Activated CD4-positive, alpha-beta T cell treated with anti-CD3 and anti-CD28 coated beads, Interleukin-2, amount 10 ng/mL, durations not matched to agents 7 days and 5 days (primary cell): ENCODE measurements around the gene ZNF69. TPM values are rescaled to one million over a fixed set of nuclear protein-coding genes. Genes with fewer than 3 reads are reported as not detected.
"Not testable (repeated sequence)": the region's sequence is repeated elsewhere in the genome, so short reads cannot be mapped to it uniquely, and the experiment has no call there.

Experiments
- CTCF ChIA-PET: fragments of 350-600 bp; sonication (Branson Sonifier 250); formaldehyde crosslinking; loops from one replicate; lab custom pipeline; 2021; ENCODE audit warnings: antibody characterized with exemption; lab: Charles Lee
- POLR2A ChIA-PET: fragments of 350-600 bp; sonication (Branson Sonifier 250); formaldehyde crosslinking; loops from one replicate; lab custom pipeline; 2021; ENCODE audit warnings: antibody characterized with exemption; lab: Charles Lee
- DNase-seq: peaks from one replicate; pipeline ENCODE4 v3.0.0-alpha.2; 2020
- H3K27ac Mint-ChIP-seq: one replicate; pipeline ENCODE4 v1.8.0; 2021; ENCODE audit warnings: mild to moderate bottlenecking, moderate library complexity, mixed read lengths
- H3K27me3 Mint-ChIP-seq: one replicate; pipeline ENCODE4 v1.8.0; 2021; ENCODE audit warnings: mixed read lengths
- H3K36me3 Mint-ChIP-seq: one replicate; pipeline ENCODE4 v1.8.0; 2021; ENCODE audit warnings: low read depth, mixed read lengths
- H3K4me1 Mint-ChIP-seq: one replicate; pipeline ENCODE4 v1.8.0; 2021; ENCODE audit warnings: mixed read lengths
- H3K4me3 Mint-ChIP-seq: one replicate; pipeline ENCODE4 v1.8.0; 2021; ENCODE audit warnings: mild to moderate bottlenecking, moderate library complexity, mixed read lengths
- H3K9me3 Mint-ChIP-seq: one replicate; pipeline ENCODE4 v1.8.0; 2021; ENCODE audit warnings: mixed read lengths
- total RNA-seq, 2 experiments: library from RNA; stranded (reverse); gene quantifications; one replicate each; pipeline ENCODE4 v1.2.3, GENCODE V29; 2021

The ZNF69 gene
- 1 to 10 TPM; 4.2 to 4.5 TPM for total RNA-seq

GRCh38 chr19:11887611-11888531 is at the start of gene ZNF69:
ZNF69 (plus strand) TSS chr19:11887782; CDS start chr19:11887924, 142 bp downstream.
- peak within 1 kb of the TSS; percentile 90 for H3K4me3 Mint-ChIP-seq
- H3K4me1 Mint-ChIP-seq = peaks cover 30% of the 10 kb centered on the region
- peak within 1 kb of the TSS; percentile 95 for H3K27ac Mint-ChIP-seq
- peaks cover 17% of the 10 kb centered on the region for H3K36me3 Mint-ChIP-seq
- peaks cover 16% of the 10 kb centered on the region for H3K9me3 Mint-ChIP-seq
- H3K27me3 Mint-ChIP-seq = peaks cover 6% of the 10 kb centered on the region
- CTCF ChIA-PET = no interaction called here
- POLR2A ChIA-PET = no interaction called here
- DNase-seq = peak; percentile 55

DNA sequence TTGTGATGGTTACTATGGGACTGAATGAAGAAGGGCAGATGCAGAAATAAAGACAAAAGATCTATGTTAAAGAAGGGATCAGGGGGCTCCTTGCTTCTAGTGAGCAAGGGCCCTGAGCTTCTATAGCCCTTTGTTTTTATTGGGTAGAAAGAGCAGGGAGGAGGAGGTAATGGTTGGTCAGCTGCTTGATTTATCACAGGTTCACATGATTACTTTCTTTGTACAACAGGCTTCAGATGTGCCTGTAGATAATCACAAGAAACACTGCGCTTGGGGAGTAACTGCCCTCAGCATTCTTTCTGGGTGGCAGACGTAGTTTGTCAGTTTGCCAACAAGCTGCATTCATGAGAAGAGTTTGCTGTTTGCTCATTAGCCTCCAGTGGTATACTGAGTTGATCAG is 43.9 kb upstream of the ZNF69 start:
- CTCF ChIA-PET = no interaction called here
- H3K4me1 Mint-ChIP-seq = peaks cover 10% of the 10 kb centered on the region
- DNase-seq = no peak
- H3K27ac Mint-ChIP-seq = no peak overlapping the region
- POLR2A ChIA-PET = no interaction called here
- no peak overlapping the region for H3K4me3 Mint-ChIP-seq
- peaks cover 30% of the 10 kb centered on the region for H3K9me3 Mint-ChIP-seq
- no peaks in the 10 kb centered on the region for H3K27me3 Mint-ChIP-seq
- peaks cover 13% of the 10 kb centered on the region for H3K36me3 Mint-ChIP-seq

- Mint-ChIP-seq H3K9me3 (peaks cover 33% of the 10 kb centered on the region), H3K36me3 (peaks cover 36% of the 10 kb centered on the region), H3K4me1 (peaks cover 22% of the 10 kb centered on the region), H3K27ac (peak overlapping the region; percentile 87), H3K4me3 (peak overlapping the region; percentile 83)
- CTCF ChIA-PET, DNase-seq, H3K27me3 Mint-ChIP-seq, POLR2A ChIA-PET: not testable (repeated sequence)
Observed at GRCh38 chr19:11847615-11848014, 40.0 kb upstream of the ZNF69 start.

DNA sequence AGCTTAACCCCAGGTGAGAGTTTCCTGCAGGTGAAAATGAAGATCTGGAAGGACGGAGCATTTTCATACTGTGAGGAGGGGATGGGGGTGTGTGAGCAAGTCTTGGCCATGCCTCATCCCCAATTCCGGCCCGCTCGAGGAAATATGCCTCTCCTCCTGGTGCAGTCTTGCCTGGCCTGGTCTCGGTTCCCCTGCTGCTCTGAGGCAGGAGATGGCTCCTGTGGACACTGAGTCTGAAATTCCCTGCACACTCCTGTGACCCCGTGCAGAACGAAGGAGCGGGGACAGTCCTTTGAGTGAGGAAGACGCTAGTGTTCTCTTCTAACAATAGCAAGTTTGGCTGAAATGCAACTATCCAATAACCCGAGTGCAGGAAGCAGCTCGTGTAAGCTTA is 39.4 kb upstream of the ZNF69 start:
- H3K4me1 Mint-ChIP-seq = peaks cover 22% of the 10 kb centered on the region
- peak overlapping the region; percentile 87 for H3K27ac Mint-ChIP-seq
- H3K4me3 Mint-ChIP-seq = peak overlapping the region; percentile 83
- H3K36me3 Mint-ChIP-seq = peaks cover 39% of the 10 kb centered on the region
- ChIA-PET CTCF (interaction anchor here (0.9 kb wide), 1 partner anchor 35 kb away, joined by 3 read pairs; the partner anchor contains the start of gene ZNF440), POLR2A (no interaction called here)
- peaks cover 32% of the 10 kb centered on the region for H3K9me3 Mint-ChIP-seq
- DNase-seq = no peak
- H3K27me3 Mint-ChIP-seq = no peaks in the 10 kb centered on the region

DNA sequence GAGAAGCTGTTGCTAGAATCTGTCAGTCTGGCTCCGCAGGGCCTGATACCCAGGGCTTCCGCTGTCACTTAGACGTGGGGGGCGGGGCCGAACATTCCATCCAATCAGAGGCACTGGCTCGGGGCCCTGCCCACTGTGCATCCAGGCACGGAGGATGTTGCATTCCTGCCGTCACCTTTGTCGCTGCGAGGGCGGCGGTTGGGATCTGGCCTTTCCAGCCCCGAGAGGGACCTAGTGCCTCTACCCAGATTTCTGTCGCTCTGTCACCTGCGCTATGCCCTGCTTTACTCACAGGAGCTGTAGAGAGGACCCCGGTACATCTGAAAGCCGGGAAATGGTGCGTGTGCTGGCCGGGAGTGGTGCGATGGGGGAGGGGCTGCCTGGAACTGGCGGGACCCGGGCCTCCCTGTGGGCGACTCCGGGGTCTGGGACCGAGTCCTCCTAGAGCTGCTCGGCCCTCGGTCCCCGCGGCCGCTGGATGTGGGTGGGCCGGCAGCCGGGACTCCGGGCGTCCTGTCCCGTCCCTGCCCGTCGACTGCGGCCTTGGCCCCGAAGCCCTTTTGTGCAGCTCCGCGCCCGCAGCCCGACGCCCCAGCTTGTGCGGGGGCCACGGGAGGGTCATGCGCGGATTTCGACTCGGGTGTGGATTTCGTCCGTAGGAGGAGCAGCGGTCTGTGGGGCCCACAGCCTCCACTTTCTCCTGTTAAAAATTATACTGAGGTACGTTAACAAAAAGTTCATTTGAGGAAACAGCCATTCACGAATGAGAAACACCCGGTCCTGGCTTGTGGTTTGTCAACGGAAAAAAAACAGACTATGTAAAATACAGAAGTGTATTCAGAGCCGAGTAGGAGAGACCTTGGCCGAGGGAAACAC is 38.8 kb upstream of the ZNF69 start, which contains the start of gene ZNF439:
ZNF439 (plus strand) TSS at position 133 of the 876 bp plus-strand sequence; CDS start at position 275, 142 bp downstream.
- peak; percentile 93 for DNase-seq
- Mint-ChIP-seq H3K27me3 (no peaks in the 10 kb centered on the region), H3K36me3 (peaks cover 42% of the 10 kb centered on the region), H3K4me3 (peak within 1 kb of the TSS; percentile 83), H3K9me3 (peaks cover 31% of the 10 kb centered on the region), H3K4me1 (peaks cover 22% of the 10 kb centered on the region), H3K27ac (peak within 1 kb of the TSS; percentile 87)
- ChIA-PET CTCF (interaction anchor here (0.9 kb wide), 1 partner anchor 35 kb away, joined by 3 read pairs; the partner anchor contains the start of gene ZNF440), POLR2A (no interaction called here)

- Mint-ChIP-seq H3K36me3 (peaks cover 51% of the 10 kb centered on the region), H3K9me3 (peaks cover 34% of the 10 kb centered on the region), H3K4me1 (peaks cover 22% of the 10 kb centered on the region)
- H3K27me3 Mint-ChIP-seq, POLR2A ChIA-PET, DNase-seq, H3K4me3 Mint-ChIP-seq, H3K27ac Mint-ChIP-seq, CTCF ChIA-PET: not testable (repeated sequence)
Observed at GRCh38 chr19:11850289-11850688, 37.3 kb upstream of the ZNF69 start.

- Mint-ChIP-seq H3K27me3 (no peaks in the 10 kb centered on the region), H3K27ac (no peak overlapping the region), H3K9me3 (peaks cover 50% of the 10 kb centered on the region), H3K36me3 (peaks cover 60% of the 10 kb centered on the region), H3K4me3 (no peak overlapping the region), H3K4me1 (peaks cover 15% of the 10 kb centered on the region)
- POLR2A ChIA-PET = no interaction called here
- CTCF ChIA-PET = no interaction called here
- DNase-seq = no peak
Observed at GRCh38 chr19:11853358-11853757, 34.2 kb upstream of the ZNF69 start.

DNA sequence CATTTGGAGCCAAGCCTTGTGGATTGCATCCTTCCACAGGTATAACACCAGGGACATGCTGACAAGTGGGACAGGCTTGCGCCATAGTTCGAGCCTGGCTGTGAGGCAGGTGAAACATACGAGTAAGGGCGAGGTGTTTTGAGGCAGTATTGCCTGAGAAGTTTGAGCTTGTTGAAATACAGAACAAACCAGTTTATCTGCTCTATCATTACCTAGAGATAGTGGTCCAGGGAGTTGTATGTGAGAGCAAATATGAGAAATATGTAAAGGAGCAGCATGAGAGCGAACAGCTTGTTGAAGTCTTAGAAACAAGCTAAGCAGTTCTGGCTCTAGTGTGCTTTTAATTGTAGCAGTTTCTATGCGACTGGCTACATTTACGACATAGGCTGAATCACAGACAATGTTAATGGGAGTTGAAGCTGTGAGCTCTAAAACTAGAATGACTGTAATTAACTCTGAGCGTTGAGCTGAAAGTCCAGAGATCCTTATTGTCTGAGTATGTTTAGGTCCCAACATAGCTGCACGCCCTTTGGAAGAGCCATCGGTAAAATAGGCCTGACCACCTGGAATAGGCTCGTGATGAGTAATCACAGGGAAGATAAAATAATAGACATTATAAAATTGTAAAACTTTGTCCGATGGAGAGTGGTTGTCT is 30.9 kb upstream of the ZNF69 start:
- peaks cover 66% of the 10 kb centered on the region for H3K9me3 Mint-ChIP-seq
- H3K27ac Mint-ChIP-seq = no peak overlapping the region
- no peaks in the 10 kb centered on the region for H3K4me1 Mint-ChIP-seq
- H3K36me3 Mint-ChIP-seq = peaks cover 44% of the 10 kb centered on the region
- H3K4me3 Mint-ChIP-seq = no peak overlapping the region
- ChIA-PET POLR2A (no interaction called here), CTCF (no interaction called here)
- H3K27me3 Mint-ChIP-seq = no peaks in the 10 kb centered on the region
- DNase-seq = no peak

DNA sequence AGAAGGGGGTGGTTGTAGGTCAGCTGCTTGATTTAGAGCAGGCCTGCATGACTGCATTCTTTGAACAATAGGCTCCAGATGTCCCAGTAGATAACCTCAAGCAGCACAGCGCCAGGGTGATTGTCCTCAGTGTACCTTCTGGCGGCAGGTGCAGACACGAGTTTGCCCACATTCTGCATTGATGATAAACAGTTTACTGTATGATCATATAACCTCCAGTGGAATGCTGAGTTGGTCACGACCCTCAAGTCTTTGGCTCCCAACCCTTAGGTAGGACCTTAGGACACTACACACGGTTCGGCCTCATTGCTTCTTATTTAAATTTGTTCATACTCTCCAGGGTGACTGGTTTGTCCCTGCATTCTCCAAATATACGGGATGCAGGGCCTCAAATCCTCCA is 26.9 kb upstream of the ZNF69 start:
- DNase-seq = no peak
- Mint-ChIP-seq H3K4me3 (no peak overlapping the region), H3K36me3 (peaks cover 47% of the 10 kb centered on the region), H3K27ac (no peak overlapping the region), H3K27me3 (no peaks in the 10 kb centered on the region), H3K9me3 (peaks cover 80% of the 10 kb centered on the region), H3K4me1 (no peaks in the 10 kb centered on the region)
- CTCF ChIA-PET = no interaction called here
- POLR2A ChIA-PET = no interaction called here

GRCh38 chr19:11861301-11861700 is 26.3 kb upstream of the ZNF69 start:
- ChIA-PET POLR2A (no interaction called here), CTCF (no interaction called here)
- H3K4me1 Mint-ChIP-seq = no peaks in the 10 kb centered on the region
- no peaks in the 10 kb centered on the region for H3K27me3 Mint-ChIP-seq
- no peak for DNase-seq
- no peak overlapping the region for H3K27ac Mint-ChIP-seq
- H3K4me3 Mint-ChIP-seq = no peak overlapping the region
- H3K9me3 Mint-ChIP-seq = peaks cover 78% of the 10 kb centered on the region
- H3K36me3 Mint-ChIP-seq = peaks cover 47% of the 10 kb centered on the region

DNA sequence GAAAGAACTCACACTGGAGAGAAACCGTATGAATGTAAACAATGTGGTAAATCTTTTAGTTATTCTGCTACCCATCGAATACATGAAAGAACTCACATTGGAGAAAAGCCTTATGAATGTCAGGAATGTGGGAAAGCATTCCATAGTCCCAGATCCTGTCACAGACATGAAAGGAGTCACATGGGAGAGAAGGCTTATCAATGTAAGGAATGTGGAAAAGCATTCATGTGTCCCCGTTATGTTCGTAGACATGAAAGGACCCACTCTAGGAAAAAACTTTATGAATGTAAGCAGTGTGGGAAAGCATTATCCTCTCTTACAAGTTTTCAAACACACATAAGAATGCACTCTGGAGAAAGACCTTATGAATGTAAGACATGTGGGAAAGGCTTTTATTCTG is 19.8 kb upstream of the ZNF69 start:
- H3K27me3 Mint-ChIP-seq, H3K4me1 Mint-ChIP-seq, DNase-seq, POLR2A ChIA-PET, CTCF ChIA-PET, H3K4me3 Mint-ChIP-seq, H3K27ac Mint-ChIP-seq: not testable (repeated sequence)
- Mint-ChIP-seq H3K36me3 (peaks cover 63% of the 10 kb centered on the region), H3K9me3 (peaks cover 71% of the 10 kb centered on the region)

GRCh38 chr19:11868188-11868587 is 19.4 kb upstream of the ZNF69 start:
- DNase-seq = no peak
- POLR2A ChIA-PET = no interaction called here
- H3K27ac Mint-ChIP-seq = no peak overlapping the region
- H3K36me3 Mint-ChIP-seq = peaks cover 61% of the 10 kb centered on the region
- H3K9me3 Mint-ChIP-seq = peaks cover 71% of the 10 kb centered on the region
- H3K27me3 Mint-ChIP-seq = no peaks in the 10 kb centered on the region
- CTCF ChIA-PET = no interaction called here
- H3K4me3 Mint-ChIP-seq = no peak overlapping the region
- H3K4me1 Mint-ChIP-seq = no peaks in the 10 kb centered on the region
